Ovary (tissue), 9 donors: ENCODE results near the gene CEP57L1. TPM values are rescaled to one million over a fixed set of nuclear protein-coding genes. Genes with fewer than 3 reads are reported as not detected.
"Not testable (repeated sequence)": the region's sequence is repeated elsewhere in the genome, so short reads cannot be mapped to it uniquely, and the experiment has no call there.

Experiments used
- DNase-seq, 5 donors: peaks; one replicate each; pipeline ENCODE4 v3.0.0-alpha.2; 2019 to 2020
- H3K27ac ChIP-seq, 2 donors: fragments of 200-600 bp; one replicate each; pipeline versions ENCODE4 v1.5.1 to v1.8.0; 2019 to 2022
- H3K27me3 ChIP-seq: fragments of 200-600 bp; one replicate; pipeline ENCODE4 v1.8.0; 2022
- H3K36me3 ChIP-seq: fragments of 200-600 bp; sonication (generic); one replicate; pipeline ENCODE4 v1.5.1; 2019
- H3K4me1 ChIP-seq: one replicate; pipeline ENCODE4 v1.8.1; 2013; ENCODE audit warnings: mild to moderate bottlenecking, moderate library complexity; ENCODE audit not compliant: insufficient read depth
- H3K4me3 ChIP-seq: fragments of 200-600 bp; sonication (generic); one replicate; pipeline ENCODE4 v1.5.1; 2017
- H3K9me3 ChIP-seq, 2 donors: fragments of 200-600 bp in 1 of 2; sonication (generic) in 1 of 2; one replicate each; pipeline versions ENCODE4 v1.5.1 to v1.8.1; 2013 to 2019; ENCODE audit warnings: mild to moderate bottlenecking in 1 of 2, moderate library complexity in 1 of 2
- CTCF ChIP-seq, 3 donors: fragments of 450-650 bp in 2 of 3; fragments of 200-600 bp in 1 of 3; IDR thresholded peaks; one replicate each; pipeline versions ENCODE4 v1.5.1 to v1.8.0; 2016 to 2022; ENCODE audit warnings: antibody characterized with exemption in 3 of 3, mild to moderate bottlenecking in 1 of 3
- EP300 ChIP-seq: sonication (generic); formaldehyde crosslinking; IDR thresholded peaks from one replicate; pipeline ENCODE4 v1.6.1; 2017; ENCODE audit warnings: antibody characterized with exemption
- POLR2A ChIP-seq: fragments of 450-650 bp; IDR thresholded peaks from one replicate; pipeline ENCODE4 v1.6.1; 2017; ENCODE audit warnings: antibody characterized with exemption, mild to moderate bottlenecking, moderate library complexity
- WGBS, 3 donors: extraction: QIAGEN DNeasy Blood & Tissue Kit in 1 of 3; methylation state at CpG; one replicate each; pipeline versions ENCODE4 v1.1.5 to v1.1.7; 2013 to 2017; 5-methylcytosine and 5-hydroxymethylcytosine counted together
- intact Hi-C, 4 donors: fragments of 100-400 bp; cut with DNase I; formaldehyde crosslinking; loops; one replicate each; pipeline versions ENCODE4 v1.11.0 to v1.15.1; 2022 to 2023
- polyA plus RNA-seq, 2 donors: library from polyadenylated mRNA; stranded (reverse); fragments of 200-250 nt in 1 of 2; fragments of 350-450 nt in 1 of 2; fragmentation: Illumina TruSeq in 1 of 2; extraction: RNeasy Lipid Tissue Mini Kit (QIAGEN cat#74804) in 1 of 2; gene quantifications; one replicate each; pipeline ENCODE4 v1.2.3, GENCODE V29; 2013 to 2014
- total RNA-seq, 7 donors: library from RNA; depleted of rRNA in 2 of 7; stranded (reverse); fragments of >200 nt in 2 of 7; fragmentation: NEBNext Ultra II Directional in 3 of 7; extraction: Animal tissue kit (Norgen Biotek cat#: 25700) in 3 of 7; gene quantifications; one replicate each; pipeline versions ENCODE4 v1.1.0 to v1.2.4, GENCODE V29; 2016 to 2023
- donor health status: DM: no; HTN: no; CAD: no; lungs with moderate emphysema.
- donor health status: DM: no; HTN: no; CAD: no.
- donor health status: Bipolar disorder and iron deficiency.
- donor health status: DM: yes; HTN: yes; CAD: no.
- donor health status: DM: no; HTN: no; CAD: no.
- donor health status: DM: yes; HTN: yes; CAD: no.

CEP57L1 gene
- total and polyA plus RNA-seq, 9 donors: 4.9 to 12.6 (median 9.2) TPM

- no peak overlapping the region for H3K27ac ChIP-seq
- H3K27me3 ChIP-seq: no peaks in the 10 kb centered on the region
- no peaks in the 10 kb centered on the region for H3K36me3 ChIP-seq
- no peaks in the 10 kb centered on the region for H3K9me3 ChIP-seq
- no peak for TF ChIP-seq POLR2A
- no peak for TF ChIP-seq EP300
- peak; percentile 46 to 53 (median 52) for TF ChIP-seq CTCF (IDR thresholded peaks at IDR 0.05)
- DNase-seq: peak; percentile 20 to 56 (median 43)
- no peak overlapping the region for H3K4me3 ChIP-seq
- intact Hi-C loops: loop anchor here in 3 of 4 donors (2.0 to 10.0 kb wide), 3 partner anchors 195 to 209 kb away; partner anchors contain the start of gene CD164 (in 2 of the 3)
- H3K4me1 ChIP-seq: no peaks in the 10 kb centered on the region
- 24 to 28% (median 28%) methylated on average over 5 of the region's 5 CpGs for WGBS, 3 donors
Measured at GRCh38 chr6:109187399-109188114, 92.2 kb downstream of the CEP57L1 start.

GRCh38 chr6:109188115-109188411 lies 92.8 kb downstream of the CEP57L1 start:
- intact Hi-C loops: loop anchor here in 3 of 4 donors (2.0 to 10.0 kb wide), 3 partner anchors 194 to 209 kb away; partner anchors contain the start of gene CD164 (in 2 of the 3)
- Histone ChIP-seq H3K27ac (no peak overlapping the region), H3K36me3 (no peaks in the 10 kb centered on the region), H3K4me3 (no peak overlapping the region), H3K4me1 (no peaks in the 10 kb centered on the region), H3K27me3 (no peaks in the 10 kb centered on the region), H3K9me3 (no peaks in the 10 kb centered on the region)
- 12 to 14% (median 12%) methylated on average over 5 of the region's 5 CpGs for WGBS, 3 donors
- TF ChIP-seq POLR2A: no peak
- no peak for TF ChIP-seq CTCF (IDR thresholded peaks at IDR 0.05)
- no peak for TF ChIP-seq EP300
- DNase-seq: no peak

DNA sequence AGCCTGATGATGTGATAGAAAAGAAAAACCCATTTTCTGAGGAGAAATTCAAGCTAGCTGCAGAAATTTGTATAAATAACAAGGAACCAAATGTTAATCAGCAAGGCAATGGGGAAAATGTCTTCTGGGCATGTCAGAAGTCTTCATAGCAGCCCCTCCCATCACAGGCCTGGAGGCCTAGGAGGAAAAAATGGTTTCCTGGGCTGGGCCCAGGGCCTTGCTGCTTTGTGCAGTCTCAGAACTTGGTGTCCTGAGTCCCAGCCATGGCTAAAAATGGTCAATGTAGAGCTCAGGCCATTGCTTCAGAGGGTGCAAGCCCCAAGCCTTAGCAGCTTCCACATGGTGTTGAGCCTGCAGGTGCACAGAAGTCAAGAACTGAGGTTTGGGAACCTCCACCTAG lies 96.1 kb downstream of the CEP57L1 start:
- DNase-seq, H3K4me1 ChIP-seq, H3K36me3 ChIP-seq, H3K27ac ChIP-seq, H3K9me3 ChIP-seq, H3K27me3 ChIP-seq, H3K4me3 ChIP-seq: not testable (repeated sequence)
- intact Hi-C loops: loop anchor here in 1 of 4 donors (10.0 kb wide), 1 partner anchor 503 kb away; the partner anchor contains the start of genes AK9 and FIG4

DNA sequence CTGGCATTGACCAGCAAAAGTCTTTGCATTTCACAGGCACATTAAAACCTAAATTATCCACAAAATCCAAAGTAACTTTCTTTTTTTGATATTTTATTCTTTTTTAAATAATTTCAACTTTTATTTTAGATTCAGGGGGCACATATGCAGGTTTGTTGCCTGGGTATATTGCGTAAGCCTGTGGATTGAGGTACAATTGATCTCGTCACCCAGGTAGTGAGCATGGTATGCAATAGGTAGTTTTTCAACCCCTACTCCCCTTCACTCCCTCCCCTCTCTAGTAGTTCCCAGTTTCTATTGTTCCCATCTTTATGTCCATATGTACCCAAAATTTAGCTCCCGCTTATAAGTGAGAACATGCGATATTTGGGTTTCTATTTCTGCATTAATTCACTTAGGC lies 97.6 kb downstream of the CEP57L1 start:
- Histone ChIP-seq H3K4me3 (no peak overlapping the region), H3K4me1 (no peaks in the 10 kb centered on the region), H3K27ac (no peak overlapping the region), H3K9me3 (no peaks in the 10 kb centered on the region), H3K36me3 (no peaks in the 10 kb centered on the region), H3K27me3 (no peaks in the 10 kb centered on the region)
- no peak for DNase-seq
- TF ChIP-seq EP300 (no peak), CTCF (IDR thresholded peaks at IDR 0.05) (no peak), POLR2A (no peak)
- WGBS, 3 donors: 97 to 98% (median 97%) methylated on average over 4 of the region's 4 CpGs
- intact Hi-C loops: loop anchor here in 1 of 4 donors (10.0 kb wide), 1 partner anchor 502 kb away; the partner anchor contains the start of genes AK9 and FIG4

DNA sequence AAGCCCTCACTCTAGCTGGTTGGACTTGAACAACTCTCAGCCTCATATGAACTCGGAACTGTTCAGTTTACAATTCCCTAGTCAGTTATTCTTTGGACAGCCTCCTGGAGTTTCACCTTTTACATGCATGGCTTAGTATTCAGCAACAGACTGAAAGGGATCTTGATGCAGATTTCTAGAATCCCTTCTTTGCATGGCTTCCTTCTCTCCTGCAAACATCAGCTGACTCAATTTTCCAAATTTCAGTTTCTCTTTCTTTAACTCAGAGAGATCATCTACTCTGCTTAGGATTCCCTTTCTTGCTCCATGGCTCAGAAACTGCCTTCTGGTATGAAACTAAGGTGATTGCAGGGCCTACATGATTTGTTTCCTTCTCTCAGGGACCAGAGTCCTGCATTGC lies 99.6 kb downstream of the CEP57L1 start:
- no peak overlapping the region for H3K4me3 ChIP-seq
- no peak for DNase-seq
- H3K27me3 ChIP-seq: no peaks in the 10 kb centered on the region
- WGBS, 3 donors: 68 to 86% (median 82%) methylated on average over 1 of the region's 1 CpG
- no peaks in the 10 kb centered on the region for H3K4me1 ChIP-seq
- no peak overlapping the region for H3K27ac ChIP-seq
- TF ChIP-seq POLR2A (no peak), CTCF (IDR thresholded peaks at IDR 0.05) (no peak), EP300 (no peak)
- no peaks in the 10 kb centered on the region for H3K36me3 ChIP-seq
- intact Hi-C loops: loop anchor here in 1 of 4 donors (10.0 kb wide), 1 partner anchor 500 kb away; the partner anchor contains the start of genes AK9 and FIG4
- no peaks in the 10 kb centered on the region for H3K9me3 ChIP-seq
